ENCODE measurements around the gene RAP1A.

GRCh38 chr1:111729271-111729921 lies 109.8 kb downstream of the RAP1A start:
- TF ChIP-seq SP1 (IDR thresholded peaks at IDR 0.05) = no peak
- no peak for TF ChIP-seq LEF1 (IDR thresholded peaks at IDR 0.05; ENCODE audit: borderline replicate concordance)
- no peak for TF ChIP-seq SUZ12 (IDR thresholded peaks at IDR 0.05)
- TF ChIP-seq PKNOX1 (IDR thresholded peaks at IDR 0.05) = no peak
- TF ChIP-seq FOXM1 (IDR thresholded peaks at IDR 0.05; ENCODE audit: borderline replicate concordance) = no peak
- TF ChIP-seq HDGF (IDR thresholded peaks at IDR 0.05; ENCODE audit: borderline replicate concordance) = no peak
- no peak for TF ChIP-seq CTBP1 (IDR thresholded peaks at IDR 0.05; ENCODE audit: borderline replicate concordance)

Data from HEK293T (cell line).